Neural cell (in vitro differentiated cells): Measurements from ENCODE around the gene ESPNL. TPM values are rescaled to one million over a fixed set of nuclear protein-coding genes. Genes with fewer than 3 reads are reported as not detected.

ENCODE experiments used
- H2AFZ ChIP-seq: fragments of 200-600, 300-800 bp; sonication (generic), shearing (Covaris generic); 2 replicates; pipeline ENCODE4 v1.6.0; 2014; ENCODE audit warnings: low read depth, mild to moderate bottlenecking, antibody characterized with exemption, low read length, moderate library complexity
- H3F3A ChIP-seq: fragments of 200-600 bp; shearing (Covaris generic); 2 replicates; pipeline ENCODE4 v1.6.1; 2016; ENCODE audit warnings: mild to moderate bottlenecking, moderate library complexity, mixed read lengths, antibody characterized with exemption, low read length; ENCODE audit not compliant: insufficient read depth, poor library complexity, severe bottlenecking
- H3K27ac ChIP-seq: fragments of 200-600, 300-800 bp; sonication (generic), shearing (Covaris generic); 2 replicates; pipeline ENCODE4 v1.5.1; 2014; ENCODE audit warnings: mild to moderate bottlenecking, low read length, moderate library complexity
- H3K27me3 ChIP-seq: fragments of 300-800, 200-600 bp; sonication (generic), shearing (Covaris generic); 2 replicates; pipeline ENCODE4 v1.6.0; 2014; ENCODE audit warnings: mild to moderate bottlenecking, low read depth, low read length, moderate library complexity; ENCODE audit not compliant: insufficient read depth
- H3K36me3 ChIP-seq: fragments of 300-800, 200-600 bp; sonication (generic), shearing (Covaris generic); 2 replicates; pipeline ENCODE4 v1.5.1; 2014; ENCODE audit warnings: mild to moderate bottlenecking, antibody characterized with exemption, low read length, moderate library complexity; ENCODE audit not compliant: insufficient read depth
- H3K4me2 ChIP-seq: fragments of 300-800, 200-600 bp; sonication (generic), shearing (Covaris generic); 2 replicates; pipeline ENCODE4 v1.6.0; 2014; ENCODE audit warnings: mild to moderate bottlenecking, low read length
- H3K4me3 ChIP-seq: fragments of 300-800, 200-600 bp; sonication (generic), shearing (Covaris generic); 2 replicates; pipeline ENCODE4 v1.5.1; 2014; ENCODE audit warnings: mild to moderate bottlenecking, low read length, moderate library complexity
- H3K79me2 ChIP-seq: fragments of 200-600 bp; shearing (Covaris generic); replicated peaks from 2 replicates; pipeline ENCODE4 v1.6.0; 2014; ENCODE audit warnings: mild to moderate bottlenecking, low read length, moderate library complexity; ENCODE audit not compliant: insufficient read depth
- H3K9ac ChIP-seq: fragments of 300-800, 200-600 bp; sonication (generic), shearing (Covaris generic); 2 replicates; pipeline ENCODE4 v1.6.1; 2016; ENCODE audit warnings: mild to moderate bottlenecking, low read length, mixed read lengths
- H3K9me2 ChIP-seq: fragments of 200-600 bp; shearing (Covaris generic); 2 replicates; pipeline ENCODE4 v1.6.1; 2016; ENCODE audit warnings: mild to moderate bottlenecking, low read length, mixed read lengths; ENCODE audit not compliant: insufficient read depth
- H3K9me3 ChIP-seq: fragments of 200-600, 300-800 bp; sonication (generic), shearing (Covaris generic); 2 replicates; pipeline ENCODE4 v1.6.1; 2016; ENCODE audit warnings: mild to moderate bottlenecking, mixed run types, low read length, moderate library complexity, mixed read lengths
- H4K20me1 ChIP-seq: fragments of 200-600 bp; shearing (Covaris generic); 2 replicates; pipeline ENCODE4 v1.6.1; 2016; ENCODE audit warnings: mild to moderate bottlenecking, mixed run types; ENCODE audit not compliant: insufficient read depth
- CTCF ChIP-seq: fragments of 450-650 bp; IDR thresholded peaks from 2 replicates; pipeline ENCODE4 v1.5.1; 2014; ENCODE audit warnings: antibody characterized with exemption, mild to moderate bottlenecking, moderate library complexity; ENCODE audit not compliant: poor library complexity, severe bottlenecking
- EP300 ChIP-seq: fragments of 450-650 bp; conservative IDR thresholded peaks from 2 replicates; pipeline ENCODE4 v1.6.1; 2014; ENCODE audit warnings: antibody characterized with exemption, mild to moderate bottlenecking, moderate library complexity; ENCODE audit not compliant: poor library complexity, severe bottlenecking
- EZH2 ChIP-seq: fragments of 200-600, 300-800 bp; shearing (Covaris generic), sonication (generic); IDR thresholded peaks from 2 replicates; pipeline ENCODE4 v1.6.1; 2014; ENCODE audit warnings: antibody characterized with exemption, low read length, borderline replicate concordance, mild to moderate bottlenecking; ENCODE audit not compliant: insufficient read depth, poor library complexity, severe bottlenecking
- MXI1 ChIP-seq: fragments of 450-650 bp; conservative IDR thresholded peaks from 2 replicates; pipeline ENCODE4 v1.6.1; 2014; ENCODE audit warnings: antibody characterized with exemption, mild to moderate bottlenecking; ENCODE audit not compliant: poor library complexity, severe bottlenecking
- POLR2AphosphoS5 ChIP-seq: IDR thresholded peaks from 2 replicates; pipeline ENCODE4 v1.6.1; 2012
- RAD21 ChIP-seq: fragments of 450-650 bp; conservative IDR thresholded peaks from 2 replicates; pipeline ENCODE4 v1.6.1; 2014; ENCODE audit warnings: antibody characterized with exemption, mild to moderate bottlenecking, moderate library complexity
- SMC3 ChIP-seq: fragments of 450-650 bp; conservative IDR thresholded peaks from 2 replicates; pipeline ENCODE4 v1.6.1; 2014; ENCODE audit warnings: antibody characterized with exemption, mild to moderate bottlenecking, moderate library complexity; ENCODE audit not compliant: poor library complexity
- TAF1 ChIP-seq: IDR thresholded peaks from 2 replicates; pipeline ENCODE4 v1.6.1; 2012; ENCODE audit warnings: low read depth
- polyA plus RNA-seq: library from polyadenylated mRNA; depleted of rRNA; stranded (reverse); fragments of >200 nt; gene quantifications from 2 replicates; pipeline ENCODE4 v1.2.3, GENCODE V29; 2014
- TF ChIP-seq, protein P1 (sequence below): IDR thresholded peaks from 2 replicates; pipeline ENCODE4 v1.6.1; 2012; ENCODE audit warnings: borderline replicate concordance

Gene ESPNL
- polyA plus RNA-seq, 1 donor from 2014 or later: 0.69 TPM

- Histone ChIP-seq H3F3A (no peaks in the 10 kb centered on the region), H4K20me1 (no peaks in the 10 kb centered on the region), H3K9ac (no peak overlapping the region), H3K36me3 (no peaks in the 10 kb centered on the region), H3K27me3 (no peaks in the 10 kb centered on the region), H3K4me2 (no peak overlapping the region), H3K9me2 (no peaks in the 10 kb centered on the region), H2AFZ (no peak overlapping the region), H3K9me3 (no peaks in the 10 kb centered on the region), H3K79me2 (no peaks in the 10 kb centered on the region), H3K4me3 (no peak overlapping the region), H3K27ac (no peak overlapping the region)
- TF ChIP-seq EZH2: no peak
- no peak for TF ChIP-seq TAF1
- no peak for TF ChIP-seq CTCF
- no peak for TF ChIP-seq POLR2AphosphoS5
- TF ChIP-seq, protein P1, sequence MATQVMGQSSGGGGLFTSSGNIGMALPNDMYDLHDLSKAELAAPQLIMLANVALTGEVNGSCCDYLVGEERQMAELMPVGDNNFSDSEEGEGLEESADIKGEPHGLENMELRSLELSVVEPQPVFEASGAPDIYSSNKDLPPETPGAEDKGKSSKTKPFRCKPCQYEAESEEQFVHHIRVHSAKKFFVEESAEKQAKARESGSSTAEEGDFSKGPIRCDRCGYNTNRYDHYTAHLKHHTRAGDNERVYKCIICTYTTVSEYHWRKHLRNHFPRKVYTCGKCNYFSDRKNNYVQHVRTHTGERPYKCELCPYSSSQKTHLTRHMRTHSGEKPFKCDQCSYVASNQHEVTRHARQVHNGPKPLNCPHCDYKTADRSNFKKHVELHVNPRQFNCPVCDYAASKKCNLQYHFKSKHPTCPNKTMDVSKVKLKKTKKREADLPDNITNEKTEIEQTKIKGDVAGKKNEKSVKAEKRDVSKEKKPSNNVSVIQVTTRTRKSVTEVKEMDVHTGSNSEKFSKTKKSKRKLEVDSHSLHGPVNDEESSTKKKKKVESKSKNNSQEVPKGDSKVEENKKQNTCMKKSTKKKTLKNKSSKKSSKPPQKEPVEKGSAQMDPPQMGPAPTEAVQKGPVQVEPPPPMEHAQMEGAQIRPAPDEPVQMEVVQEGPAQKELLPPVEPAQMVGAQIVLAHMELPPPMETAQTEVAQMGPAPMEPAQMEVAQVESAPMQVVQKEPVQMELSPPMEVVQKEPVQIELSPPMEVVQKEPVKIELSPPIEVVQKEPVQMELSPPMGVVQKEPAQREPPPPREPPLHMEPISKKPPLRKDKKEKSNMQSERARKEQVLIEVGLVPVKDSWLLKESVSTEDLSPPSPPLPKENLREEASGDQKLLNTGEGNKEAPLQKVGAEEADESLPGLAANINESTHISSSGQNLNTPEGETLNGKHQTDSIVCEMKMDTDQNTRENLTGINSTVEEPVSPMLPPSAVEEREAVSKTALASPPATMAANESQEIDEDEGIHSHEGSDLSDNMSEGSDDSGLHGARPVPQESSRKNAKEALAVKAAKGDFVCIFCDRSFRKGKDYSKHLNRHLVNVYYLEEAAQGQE: no peak
- TF ChIP-seq RAD21: no peak
- no peak for TF ChIP-seq MXI1
- TF ChIP-seq EP300: no peak
- TF ChIP-seq SMC3: no peak
These were observed 23.3 kb downstream of the ESPNL start for GRCh38 chr2:238123218-238123971.

GRCh38 chr2:238123991-238124470 lies 23.9 kb downstream of the ESPNL start:
- H3K27ac ChIP-seq: no peak overlapping the region

More at GRCh38 chr2:238123991-238124470, 23.9 kb downstream of the ESPNL start:
- Histone ChIP-seq H3K9me2 (no peaks in the 10 kb centered on the region), H3F3A (no peaks in the 10 kb centered on the region), H4K20me1 (no peaks in the 10 kb centered on the region), H3K9me3 (no peaks in the 10 kb centered on the region), H3K79me2 (no peaks in the 10 kb centered on the region), H2AFZ (no peak overlapping the region), H3K27me3 (no peaks in the 10 kb centered on the region), H3K9ac (no peak overlapping the region), H3K4me2 (no peak overlapping the region), H3K4me3 (no peak overlapping the region), H3K36me3 (no peaks in the 10 kb centered on the region)
- TF ChIP-seq TAF1: no peak
